ENCODE measurements around the gene MAGEB17. TPM values are rescaled to one million over a fixed set of nuclear protein-coding genes. Genes with fewer than 3 reads are reported as not detected.

The MAGEB17 gene
- total and polyA plus RNA-seq, 8 donors, result 0.08 TPM; not detected in 7

- H3K36me3 ChIP-seq, result no peaks in the 10 kb centered on the region
- H3K9me3 ChIP-seq, result no peaks in the 10 kb centered on the region
- no peak for DNase-seq
- intact Hi-C loops (cut with DNase I; ENCODE audit: low total_unique reads), result no loop called here
- 90 to 98% (median 96%) methylated on average over 9 of the region's 9 CpGs; no CpG with 5 or more reads in 1 of the 5 donors for WGBS, 5 donors
- H3K4me3 ChIP-seq, result no peak overlapping the region
- no peak for TF ChIP-seq POLR2AphosphoS5 (IDR thresholded peaks at IDR 0.05)
- no peak for TF ChIP-seq POLR2A (IDR thresholded peaks at IDR 0.05)
- TF ChIP-seq CTCF (IDR thresholded peaks at IDR 0.05), result no peak
- no peak for TF ChIP-seq EP300 (IDR thresholded peaks at IDR 0.05)
- no peak overlapping the region for H3K27ac ChIP-seq
- H3K27me3 ChIP-seq, result no peaks in the 10 kb centered on the region
- H3K4me1 ChIP-seq, result no peaks in the 10 kb centered on the region
Measured at GRCh38 chrX:16171039-16171438, 3.8 kb downstream of the MAGEB17 start.

GRCh38 chrX:16171944-16172343 is 4.7 kb downstream of the MAGEB17 start:
- Histone ChIP-seq H3K4me3 (no peak overlapping the region), H3K27ac (no peak overlapping the region), H3K36me3 (no peaks in the 10 kb centered on the region), H3K27me3 (no peaks in the 10 kb centered on the region), H3K4me1 (no peaks in the 10 kb centered on the region), H3K9me3 (no peaks in the 10 kb centered on the region)
- TF ChIP-seq POLR2A (IDR thresholded peaks at IDR 0.05), result no peak
- no peak for TF ChIP-seq POLR2AphosphoS5 (IDR thresholded peaks at IDR 0.05)
- no peak for TF ChIP-seq EP300 (IDR thresholded peaks at IDR 0.05)
- TF ChIP-seq CTCF (IDR thresholded peaks at IDR 0.05), result no peak
- DNase-seq, result no peak
- intact Hi-C loops (cut with DNase I; ENCODE audit: low total_unique reads), result no loop called here
- WGBS, 5 donors, result 77 to 100% (median 84%) methylated on average over 1 to 4 of the region's 4 CpGs

- H3K27ac ChIP-seq, result no peak overlapping the region
- intact Hi-C loops (cut with DNase I; ENCODE audit: low total_unique reads), result no loop called here
- H3K4me1 ChIP-seq, result no peaks in the 10 kb centered on the region
- TF ChIP-seq CTCF (IDR thresholded peaks at IDR 0.05) (no peak), POLR2AphosphoS5 (IDR thresholded peaks at IDR 0.05) (no peak), POLR2A (IDR thresholded peaks at IDR 0.05) (no peak), EP300 (IDR thresholded peaks at IDR 0.05) (no peak)
- no peaks in the 10 kb centered on the region for H3K36me3 ChIP-seq
- no peak overlapping the region for H3K4me3 ChIP-seq
- H3K27me3 ChIP-seq, result no peaks in the 10 kb centered on the region
- 89 to 100% (median 95%) methylated on average over 3 of the region's 3 CpGs for WGBS, 5 donors
- no peaks in the 10 kb centered on the region for H3K9me3 ChIP-seq
- DNase-seq, result no peak
Measured at GRCh38 chrX:16172391-16172790, 5.1 kb downstream of the MAGEB17 start.

- no peaks in the 10 kb centered on the region for H3K36me3 ChIP-seq
- no peaks in the 10 kb centered on the region for H3K9me3 ChIP-seq
- intact Hi-C loops (cut with DNase I; ENCODE audit: low total_unique reads), result no loop called here
- TF ChIP-seq POLR2A (IDR thresholded peaks at IDR 0.05) (no peak), CTCF (IDR thresholded peaks at IDR 0.05) (no peak), EP300 (IDR thresholded peaks at IDR 0.05) (no peak), POLR2AphosphoS5 (IDR thresholded peaks at IDR 0.05) (no peak)
- H3K27me3 ChIP-seq, result no peaks in the 10 kb centered on the region
- no peak overlapping the region for H3K27ac ChIP-seq
- H3K4me3 ChIP-seq, result no peak overlapping the region
- WGBS, 5 donors, result 57 to 72% (median 66%) methylated on average over 3 of the region's 3 CpGs
- no peaks in the 10 kb centered on the region for H3K4me1 ChIP-seq
- DNase-seq, result no peak
Measured at GRCh38 chrX:16175329-16176061, 8.2 kb downstream of the MAGEB17 start.

Measured in stomach (tissue), 9 donors.